LoVo (cell line): ENCODE results near the gene NADK2.

ENCODE experiments used
- DNase-seq: peaks from one replicate; pipeline ENCODE4 v3.0.0-alpha.2; 2016; ENCODE audit warnings: low spot score

The NADK2 gene

DNA sequence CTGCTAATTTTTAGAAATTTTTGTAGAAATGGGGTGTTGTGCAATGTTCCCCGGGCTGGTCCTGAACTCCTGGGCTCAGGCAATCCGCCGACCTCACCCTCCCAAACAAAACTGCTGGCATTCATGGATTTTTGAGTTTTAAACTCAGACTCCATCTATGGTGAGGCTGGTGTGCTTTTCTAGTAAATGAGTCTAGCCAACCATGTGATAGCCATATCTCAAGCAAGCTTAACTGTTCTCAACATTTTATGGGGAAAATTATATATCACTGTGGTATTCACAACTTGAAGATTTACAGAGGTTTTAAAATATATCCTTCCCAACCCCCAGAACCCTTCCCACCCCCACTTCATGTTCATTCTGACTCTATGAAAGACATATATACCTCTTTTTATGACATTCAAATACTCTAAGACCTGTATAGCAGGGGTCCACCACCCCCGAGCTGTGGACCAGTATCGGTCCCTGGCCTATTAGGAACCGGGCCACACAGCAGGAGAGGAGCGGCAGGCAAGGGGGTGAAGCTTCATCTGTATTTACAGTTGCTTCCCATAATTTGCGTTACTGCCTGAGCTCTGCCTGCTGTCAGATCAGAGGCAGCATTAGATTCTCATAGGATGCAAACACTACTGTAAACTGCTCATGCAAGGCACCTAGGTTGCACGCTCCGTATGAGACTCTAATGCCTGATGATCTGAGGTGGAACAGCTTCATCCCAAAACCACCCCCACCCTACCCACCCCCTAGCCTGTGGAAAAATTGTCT lies 4.5 kb upstream of the NADK2 start:
- DNase-seq, result no peak

DNA sequence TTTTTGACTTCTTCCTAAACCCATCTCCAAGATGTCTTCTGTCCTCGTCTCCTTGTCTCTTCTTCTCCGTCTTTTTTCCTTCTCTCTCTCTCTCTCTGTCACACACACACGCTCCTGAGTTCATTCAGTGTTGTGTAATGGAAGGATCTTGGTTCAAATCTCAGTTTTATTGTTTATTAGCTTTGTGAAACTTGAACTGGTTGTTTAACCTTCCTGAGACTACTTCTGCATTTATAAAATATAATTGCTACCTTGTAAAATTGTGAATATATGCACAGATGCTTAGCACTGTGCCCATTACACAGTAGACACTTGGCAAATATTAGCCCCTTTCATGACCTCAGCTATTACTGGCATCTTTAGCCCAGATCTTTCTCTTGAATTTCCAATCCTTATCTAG lies 2.4 kb upstream of the NADK2 start:
- no peak for DNase-seq

DNA sequence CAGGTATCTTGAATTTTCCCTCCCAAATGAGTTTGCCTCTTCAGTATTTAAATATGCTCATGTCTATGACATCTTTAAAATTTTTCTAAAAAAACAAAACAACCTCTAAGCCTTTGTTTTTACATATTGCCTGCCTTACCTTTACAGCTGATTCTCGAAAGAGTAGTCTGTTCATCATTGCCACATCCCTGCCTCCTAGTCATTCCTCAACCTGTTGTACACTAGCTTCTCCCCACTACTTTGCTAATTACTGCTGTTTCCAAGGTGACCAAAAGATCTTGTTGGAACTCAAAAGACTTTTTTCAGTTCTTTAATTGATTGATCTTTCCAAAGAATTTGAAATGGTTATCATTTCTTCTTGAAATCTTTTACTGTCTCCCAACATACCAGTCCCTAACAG lies 1.9 kb upstream of the NADK2 start:
- no peak for DNase-seq

DNA sequence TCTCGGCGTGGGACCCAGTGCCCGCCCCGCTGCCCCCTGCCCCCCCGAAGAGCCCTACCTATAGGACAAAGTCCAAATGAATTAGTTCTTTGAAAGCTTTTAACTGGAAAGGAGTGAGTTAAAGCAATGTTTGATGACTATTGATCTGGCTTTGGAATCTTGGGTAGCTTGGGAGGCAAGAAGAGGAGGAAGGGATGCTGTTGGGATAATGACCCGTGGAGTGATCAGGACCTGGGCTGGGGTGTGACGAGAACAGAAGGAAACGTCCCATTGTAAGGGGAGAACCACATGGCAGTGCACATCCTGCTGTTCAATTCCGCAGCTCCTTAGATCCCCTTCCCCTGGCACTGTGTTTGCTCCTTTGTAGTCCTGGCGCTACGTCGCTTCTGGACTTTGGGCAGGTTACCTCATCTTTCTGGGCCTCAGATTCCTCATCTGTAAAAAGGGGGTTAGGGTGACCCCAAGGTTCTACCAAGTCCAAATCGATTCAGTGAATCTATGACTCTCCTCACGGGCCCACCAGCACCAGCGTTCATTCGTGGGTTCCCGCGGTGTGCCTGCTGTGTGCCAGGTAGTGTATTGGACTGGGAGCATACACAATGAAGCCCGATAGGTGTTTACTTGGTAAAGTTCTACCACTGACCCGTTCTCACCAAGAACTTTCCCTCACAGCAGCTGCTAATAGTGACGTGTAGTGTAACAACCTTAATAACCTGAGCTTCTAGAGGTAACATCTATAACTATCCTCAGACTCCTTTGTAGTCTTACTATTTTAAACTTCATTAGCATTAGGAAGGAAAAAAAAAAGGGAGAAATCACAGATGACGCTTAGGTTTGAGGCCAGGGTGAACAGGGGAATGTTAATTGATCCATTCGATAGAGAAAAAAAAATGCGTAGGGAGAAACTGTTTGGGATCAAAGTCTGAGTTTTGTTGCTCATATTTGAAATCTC lies 1.1 kb upstream of the NADK2 start:
- no peak for DNase-seq

DNA sequence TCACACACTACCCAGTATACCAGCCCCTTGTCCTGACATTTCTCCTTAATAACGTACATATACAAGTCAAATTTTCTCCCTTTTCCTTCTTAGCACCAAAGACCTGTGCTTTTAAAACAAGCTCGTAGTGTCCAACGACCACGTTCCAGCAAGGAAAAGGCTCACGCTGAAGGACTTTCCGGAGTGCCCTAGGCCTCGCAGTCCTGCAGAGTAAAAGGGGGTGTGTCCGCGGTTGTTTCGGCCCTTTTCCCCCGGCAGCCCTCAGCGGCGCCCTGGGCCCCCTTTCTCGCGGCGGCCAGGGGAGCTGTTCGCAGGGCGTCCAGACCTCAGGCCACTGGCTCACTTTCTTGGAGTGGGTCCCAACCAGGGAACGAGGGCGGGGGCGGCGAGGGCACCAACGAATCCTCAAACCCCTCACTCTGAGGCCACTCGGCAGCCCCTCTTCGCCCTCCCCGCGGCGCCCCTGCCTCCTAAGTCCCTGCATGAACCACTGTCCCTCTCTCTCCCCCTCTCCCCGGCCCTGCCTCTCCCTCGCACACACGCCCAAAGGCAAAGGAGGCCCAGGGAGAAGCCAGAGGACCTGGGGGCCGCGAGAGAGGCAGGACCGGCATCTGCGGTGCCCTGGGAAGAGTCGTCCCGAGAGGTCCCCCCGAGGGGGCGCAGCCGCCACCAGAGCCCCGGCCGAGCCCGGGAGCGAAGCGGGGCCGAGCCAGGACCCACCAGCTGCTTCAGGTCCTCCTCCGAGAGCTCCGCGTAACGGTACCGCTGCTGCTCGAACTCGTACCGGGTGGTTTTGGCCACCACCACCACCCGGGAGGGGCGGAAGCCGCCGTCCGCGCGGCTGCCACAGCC lies 720 bp downstream of the NADK2 start:
- peak; percentile 66 for DNase-seq

DNA sequence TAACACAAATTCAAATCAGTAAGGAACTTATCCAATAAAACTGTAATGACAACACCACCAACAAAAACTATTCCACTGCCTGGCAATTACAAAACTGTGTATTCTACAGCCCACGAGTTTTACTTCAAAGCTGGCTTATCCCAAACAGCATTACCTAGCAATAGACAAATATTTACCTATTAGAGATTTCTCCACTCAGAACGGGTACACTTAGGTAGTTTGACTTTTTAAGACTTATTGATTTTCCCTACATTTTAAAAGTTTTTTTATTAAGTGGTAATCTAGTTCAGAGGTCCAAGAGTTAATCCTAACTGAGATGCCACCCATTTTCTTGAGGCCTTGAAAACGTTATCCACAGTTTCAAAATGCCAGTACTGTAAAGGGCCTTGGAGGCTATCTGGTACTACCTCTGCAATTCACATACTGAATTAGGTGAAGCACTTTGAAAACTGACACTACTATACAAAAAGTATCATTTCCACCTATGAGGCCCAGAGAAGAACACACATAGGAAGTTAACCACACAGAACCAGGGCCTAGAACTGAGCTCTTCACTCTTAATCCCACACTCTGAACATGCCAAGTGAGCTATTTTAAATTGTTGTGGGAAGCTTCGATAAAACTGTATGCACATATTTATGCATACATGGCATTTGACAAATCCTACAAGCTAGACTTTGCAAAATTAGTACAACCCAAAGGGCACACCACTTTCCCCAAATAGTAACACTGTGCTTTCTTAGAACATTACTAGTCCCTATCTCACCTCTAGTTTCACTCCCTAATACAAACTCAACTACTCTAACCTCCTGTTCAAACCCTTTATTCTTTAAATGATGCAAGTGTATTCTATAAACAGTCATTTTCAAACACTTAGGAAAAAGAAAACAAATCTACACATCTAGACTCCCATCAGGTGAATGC lies 2.1 kb downstream of the NADK2 start:
- no peak for DNase-seq

DNA sequence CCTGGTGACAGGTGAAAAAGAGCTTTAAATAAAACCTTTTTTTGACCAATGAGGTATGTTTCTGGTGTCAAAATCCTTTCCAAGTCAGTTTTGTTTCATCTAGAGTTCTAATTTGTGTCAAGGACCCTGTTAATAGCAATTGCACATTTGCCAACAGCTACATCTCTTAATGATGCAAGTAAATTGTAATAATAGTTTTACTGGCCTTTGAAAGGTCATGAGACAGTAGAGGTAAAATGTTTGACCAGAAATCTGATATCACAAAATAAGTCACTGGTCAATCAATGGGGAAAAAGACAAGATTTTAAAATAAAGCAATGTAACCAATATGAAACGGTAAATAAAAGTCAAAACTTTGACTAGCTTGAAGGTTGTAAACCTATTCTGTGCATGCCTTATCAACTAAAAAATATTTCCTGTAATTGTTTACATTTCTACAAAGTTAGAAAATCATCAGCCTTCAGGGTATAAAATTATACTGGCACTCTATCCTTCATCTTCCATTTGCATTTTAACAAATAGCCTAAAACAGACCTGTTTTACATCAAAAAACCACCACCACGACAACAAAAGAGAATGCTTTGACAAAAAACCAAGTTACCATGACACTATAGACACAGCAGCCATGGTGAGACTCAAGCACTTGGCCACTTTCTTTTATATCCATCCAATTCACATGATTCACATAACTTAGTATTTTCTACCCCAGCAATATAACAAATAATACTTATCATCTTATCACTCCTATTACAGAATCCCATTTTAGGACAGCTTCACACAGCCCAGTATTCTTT lies 3.0 kb downstream of the NADK2 start:
- DNase-seq, result no peak

DNA sequence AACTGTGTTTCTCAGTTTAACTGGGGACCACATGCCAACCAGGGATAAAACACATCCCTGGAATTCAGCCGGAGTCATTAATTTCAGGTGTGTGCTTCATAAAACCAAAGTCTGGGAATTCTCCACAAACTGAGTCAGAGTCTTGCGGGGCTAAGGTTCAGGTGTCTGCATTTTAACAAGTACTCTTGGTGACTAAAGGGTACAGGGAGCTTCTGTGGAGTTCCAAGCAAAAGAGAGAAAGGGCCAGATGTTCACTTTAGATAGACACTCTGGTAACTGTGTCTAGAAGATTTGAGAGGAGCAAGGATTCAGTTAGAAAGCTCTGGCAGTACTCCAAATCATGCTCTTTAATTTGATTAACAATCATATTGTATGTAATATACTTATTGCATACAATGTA lies 4.0 kb downstream of the NADK2 start:
- DNase-seq, result peak; percentile 94

DNA sequence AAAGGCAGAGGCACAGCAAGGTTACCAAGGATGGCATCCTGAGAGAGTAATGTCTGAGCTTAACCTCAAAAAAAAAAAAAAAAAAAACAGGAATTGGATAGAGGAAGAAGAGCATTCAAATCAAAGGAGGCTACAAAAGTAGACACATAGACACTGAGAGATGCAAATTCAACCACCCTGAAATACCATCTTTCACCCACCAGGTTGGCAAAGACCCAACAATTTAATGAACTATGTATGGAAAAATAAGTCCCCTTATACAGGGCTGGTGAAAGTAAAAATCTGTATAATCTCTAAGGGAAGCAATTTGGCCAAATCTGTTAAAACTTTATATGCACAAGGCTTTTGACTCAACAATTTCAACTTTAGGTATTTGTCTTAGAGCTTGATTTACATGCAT lies 4.9 kb downstream of the NADK2 start:
- DNase-seq, result no peak

DNA sequence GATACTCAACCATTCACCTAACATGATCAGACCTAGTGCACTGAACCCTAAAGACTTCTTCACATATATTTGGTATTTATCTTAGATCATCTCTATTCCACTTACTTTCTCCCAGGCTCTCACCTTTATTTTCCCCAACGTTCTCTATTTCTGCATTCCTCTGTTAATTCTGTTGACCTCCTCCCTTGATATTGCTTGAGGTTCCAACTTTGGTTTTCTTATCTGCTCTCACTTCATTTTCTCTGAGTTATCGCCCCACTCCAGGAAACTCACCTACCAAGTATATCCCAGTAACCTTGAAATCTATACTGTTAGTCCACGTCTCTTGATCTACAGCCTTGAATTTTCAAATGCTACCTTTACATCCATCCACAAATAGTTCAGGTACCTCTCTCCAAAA lies 9.2 kb downstream of the NADK2 start:
- no peak for DNase-seq

DNA sequence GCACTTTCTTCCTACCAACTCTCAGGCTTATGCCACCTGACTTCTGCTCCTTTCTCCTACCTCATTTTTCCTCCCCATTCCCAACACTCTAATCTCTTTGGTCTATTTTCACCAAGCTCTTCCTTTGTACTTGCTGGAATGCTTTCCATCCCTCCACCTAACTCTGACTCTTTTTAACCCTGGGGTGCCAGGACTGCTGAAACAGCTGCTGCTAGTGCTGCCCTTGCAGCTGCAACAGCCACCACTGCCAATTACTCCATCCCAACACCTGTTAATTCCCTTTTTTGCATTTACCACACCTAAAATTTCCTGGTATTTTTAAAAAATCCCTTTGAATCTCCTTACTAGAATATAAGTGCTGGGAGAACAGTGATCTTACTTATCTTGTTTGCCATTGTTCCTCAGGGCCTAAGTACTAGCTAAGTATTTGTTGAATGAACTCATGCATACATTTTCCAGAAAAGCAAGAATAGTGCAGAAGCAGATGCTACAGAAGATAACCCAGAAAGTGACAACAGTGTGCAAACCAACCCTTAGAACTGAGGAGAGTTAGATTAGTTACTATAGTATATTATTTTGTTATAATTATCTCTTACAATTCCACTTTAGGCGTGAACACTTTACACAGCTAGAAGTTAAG lies 11.5 kb downstream of the NADK2 start:
- no peak for DNase-seq

DNA sequence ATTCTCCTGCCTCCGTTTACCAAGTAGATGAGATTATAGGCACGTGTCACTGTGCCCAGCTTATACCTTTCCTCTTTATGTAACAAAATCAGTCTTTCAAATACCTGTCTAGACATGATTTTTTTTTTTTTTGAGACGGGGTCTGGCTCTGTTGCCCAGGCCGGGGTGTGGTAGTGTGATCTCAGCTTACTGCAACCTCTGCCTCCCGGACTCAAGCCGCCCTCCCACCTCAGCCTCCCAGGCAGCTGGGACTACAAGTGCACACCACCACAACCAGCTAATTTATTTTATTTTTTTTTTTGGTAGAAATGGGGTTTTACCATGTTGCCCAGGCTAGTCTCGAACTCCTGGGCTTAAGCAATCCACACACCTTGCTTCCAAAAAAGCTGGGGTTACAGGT lies 13.2 kb downstream of the NADK2 start:
- no peak for DNase-seq

DNA sequence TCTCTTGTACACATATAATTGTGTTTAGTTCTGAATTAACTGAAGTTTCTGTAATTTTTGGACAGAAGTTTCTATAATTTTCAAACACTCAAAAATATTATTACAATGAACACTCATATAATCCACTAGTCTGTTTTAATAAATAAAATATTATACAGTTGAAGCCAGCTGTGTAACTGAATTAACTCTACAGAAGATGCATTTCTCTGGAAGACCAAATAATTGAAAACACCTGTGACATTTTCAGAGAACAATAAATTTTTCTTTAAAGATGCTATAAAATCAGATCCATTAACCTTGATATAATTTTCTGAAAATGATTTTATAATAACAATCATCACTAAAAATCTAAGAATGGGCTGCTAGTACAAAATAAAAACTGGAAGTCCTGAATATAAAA lies 14.7 kb downstream of the NADK2 start:
- no peak for DNase-seq

DNA sequence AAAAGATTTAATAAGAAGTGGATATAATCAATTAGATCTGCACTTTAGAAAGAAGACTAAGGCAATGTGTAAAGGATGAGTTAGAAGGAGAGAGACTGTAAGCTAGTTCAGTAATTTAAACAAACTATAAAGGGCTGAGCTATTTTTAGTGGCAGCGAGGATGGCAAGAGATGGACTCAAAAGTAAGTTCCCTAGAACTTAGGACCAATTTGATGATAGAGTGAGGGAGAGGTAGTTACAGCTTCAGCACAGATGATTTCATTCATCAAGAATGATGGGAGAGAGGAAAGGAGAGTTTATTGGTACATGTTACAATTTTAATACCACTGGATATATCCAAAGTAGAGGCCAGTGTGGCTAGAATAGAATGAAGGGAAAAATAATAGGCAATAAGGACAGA lies 19.1 kb downstream of the NADK2 start:
- no peak for DNase-seq

DNA sequence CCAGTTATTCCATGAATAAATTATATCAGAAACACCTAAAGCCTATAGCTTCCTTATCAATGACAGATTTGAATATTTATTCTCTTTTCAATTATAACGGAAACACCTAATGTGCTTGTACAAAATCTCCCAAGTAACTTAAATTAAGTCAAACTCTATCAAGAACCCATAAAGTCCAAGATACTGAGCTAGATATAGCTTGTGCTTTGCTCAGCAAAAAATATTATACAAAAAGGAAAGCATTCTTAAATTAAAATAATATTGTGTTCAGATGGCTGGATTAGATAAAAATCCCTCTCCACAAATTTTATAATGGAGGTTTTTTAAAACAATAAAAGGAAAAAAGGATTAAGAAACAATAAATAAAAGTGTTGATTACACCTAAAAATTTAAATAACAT lies 23.7 kb downstream of the NADK2 start:
- no peak for DNase-seq

DNA sequence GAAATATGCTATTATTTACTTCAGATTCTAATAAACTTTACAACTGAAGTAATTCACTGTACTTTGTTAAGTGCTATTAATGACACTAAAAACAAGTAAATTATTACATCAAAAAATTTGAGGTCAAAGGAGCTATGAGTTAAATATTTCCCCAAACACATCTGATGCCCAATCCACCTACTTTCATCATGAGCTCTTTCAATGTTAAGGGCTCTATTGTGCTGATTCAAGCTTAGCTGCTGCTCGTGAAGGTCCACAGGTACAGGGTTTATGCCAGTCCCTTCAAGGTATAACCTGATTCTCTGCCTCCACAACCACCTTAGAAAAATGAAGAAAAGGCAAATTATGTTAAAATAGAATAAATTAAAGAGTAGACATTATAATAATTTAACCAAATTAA lies 24.2 kb downstream of the NADK2 start:
- no peak for DNase-seq

DNA sequence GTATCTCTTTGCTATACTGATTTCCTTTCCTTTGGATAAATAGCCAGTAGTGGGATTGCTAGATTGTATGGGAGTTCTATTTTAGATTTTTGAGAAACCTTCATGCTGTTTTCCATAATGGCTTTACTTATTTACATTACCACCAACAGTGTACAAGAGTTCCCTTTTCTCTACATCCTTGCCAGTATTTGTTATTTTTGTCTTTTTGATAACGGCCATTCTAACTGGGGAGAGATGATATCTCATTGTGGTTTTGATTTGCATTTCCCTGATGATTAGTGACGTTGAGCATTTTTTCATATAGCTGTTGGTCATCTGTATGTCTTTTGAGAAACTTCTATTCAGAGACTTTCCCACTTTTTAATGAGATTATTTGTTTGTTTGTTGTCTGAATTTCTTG lies 25.8 kb downstream of the NADK2 start:
- DNase-seq, result no peak

DNA sequence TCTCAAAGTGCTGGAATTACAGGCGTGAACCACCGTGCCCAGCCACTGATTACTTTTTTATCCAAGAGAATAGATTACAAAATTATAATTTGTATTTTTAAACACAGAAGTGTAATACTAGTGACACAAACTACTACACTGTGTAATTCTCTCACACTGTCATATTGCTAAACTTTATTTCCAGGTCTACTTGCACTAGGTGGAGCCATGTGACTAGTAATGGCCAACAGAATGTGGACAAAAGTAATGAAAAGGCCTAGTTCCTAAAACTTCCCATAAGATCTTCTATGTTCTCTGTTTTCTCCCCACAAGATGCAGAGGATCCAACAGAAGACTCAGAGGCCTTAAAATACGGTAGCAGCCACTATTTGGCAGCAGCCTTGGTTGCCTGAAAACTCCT lies 27.3 kb downstream of the NADK2 start:
- DNase-seq, result no peak

DNA sequence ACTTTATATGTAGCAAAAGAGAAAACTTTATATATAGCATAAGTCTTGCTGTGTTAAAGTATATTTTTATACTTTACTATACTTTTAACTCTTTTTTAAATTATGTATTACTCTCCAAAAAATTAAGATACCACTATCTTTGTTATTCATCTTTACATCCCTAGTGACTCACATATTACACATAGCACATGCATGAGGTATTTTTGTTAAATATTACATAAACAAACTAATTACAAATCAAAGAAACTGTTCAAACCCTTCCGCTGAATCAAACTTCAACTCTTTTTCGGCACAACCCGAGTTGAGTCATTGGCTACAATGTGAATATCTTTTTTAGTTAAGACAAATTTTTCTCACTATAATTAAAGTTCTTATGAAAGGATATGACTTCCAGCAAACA lies 32.1 kb downstream of the NADK2 start:
- no peak for DNase-seq

DNA sequence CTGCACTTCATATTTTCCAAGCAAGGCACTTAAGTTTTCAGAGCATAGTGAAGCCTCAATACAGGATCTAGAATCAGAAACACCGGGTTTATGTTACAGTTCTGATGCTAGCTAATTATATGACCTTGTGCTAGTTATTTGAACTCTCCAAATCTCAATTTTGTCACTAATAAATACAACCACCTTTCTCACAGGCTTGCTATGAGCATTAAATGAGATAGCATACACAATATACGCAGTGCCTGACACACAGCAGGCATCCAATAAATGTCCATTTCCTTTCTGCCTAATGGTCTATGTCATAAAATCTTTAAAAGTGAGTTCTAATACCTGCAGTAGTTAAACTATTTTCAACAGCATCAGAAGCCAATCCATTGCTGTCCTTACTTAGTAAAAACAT lies 32.9 kb downstream of the NADK2 start:
- DNase-seq, result no peak
